Stomach smooth muscle (tissue), 2 donors: ENCODE data around the gene ACTR1B.
"Not testable (repeated sequence)": the region's sequence is repeated elsewhere in the genome, so short reads cannot be mapped to it uniquely, and the experiment has no call there.

Experiments
- H3K27ac ChIP-seq: one replicate; pipeline ENCODE4 v1.7.0; 2013; ENCODE audit warnings: mild to moderate bottlenecking, low read length, inconsistent platforms
- H3K27me3 ChIP-seq, 2 donors: one replicate each; pipeline ENCODE4 v1.7.0; 2013; ENCODE audit warnings: low read length in 2 of 2; ENCODE audit not compliant: insufficient read depth in 2 of 2, control insufficient read depth in 1 of 2
- H3K36me3 ChIP-seq, 2 donors: one replicate each; pipeline ENCODE4 v1.7.0; 2013; ENCODE audit warnings: low read length in 2 of 2; ENCODE audit not compliant: control insufficient read depth in 2 of 2, insufficient read depth in 2 of 2
- H3K4me1 ChIP-seq: one replicate; pipeline ENCODE4 v1.7.0; 2013; ENCODE audit warnings: low read length; ENCODE audit not compliant: control insufficient read depth, insufficient read depth
- H3K4me3 ChIP-seq, 2 donors: one replicate each; pipeline ENCODE4 v1.7.0; 2013; ENCODE audit warnings: low read length in 2 of 2
- H3K9ac ChIP-seq, 2 donors: one replicate each; pipeline ENCODE4 v1.7.0; 2013; ENCODE audit warnings: low read length in 2 of 2, mild to moderate bottlenecking in 1 of 2
- H3K9me3 ChIP-seq, 2 donors: one replicate each; pipeline ENCODE4 v1.7.0; 2013; ENCODE audit warnings: low read length in 2 of 2; ENCODE audit not compliant: control insufficient read depth in 2 of 2
- donor health status: healthy.
- donor health status: Pancreatic carcinoma.

The ACTR1B gene

DNA sequence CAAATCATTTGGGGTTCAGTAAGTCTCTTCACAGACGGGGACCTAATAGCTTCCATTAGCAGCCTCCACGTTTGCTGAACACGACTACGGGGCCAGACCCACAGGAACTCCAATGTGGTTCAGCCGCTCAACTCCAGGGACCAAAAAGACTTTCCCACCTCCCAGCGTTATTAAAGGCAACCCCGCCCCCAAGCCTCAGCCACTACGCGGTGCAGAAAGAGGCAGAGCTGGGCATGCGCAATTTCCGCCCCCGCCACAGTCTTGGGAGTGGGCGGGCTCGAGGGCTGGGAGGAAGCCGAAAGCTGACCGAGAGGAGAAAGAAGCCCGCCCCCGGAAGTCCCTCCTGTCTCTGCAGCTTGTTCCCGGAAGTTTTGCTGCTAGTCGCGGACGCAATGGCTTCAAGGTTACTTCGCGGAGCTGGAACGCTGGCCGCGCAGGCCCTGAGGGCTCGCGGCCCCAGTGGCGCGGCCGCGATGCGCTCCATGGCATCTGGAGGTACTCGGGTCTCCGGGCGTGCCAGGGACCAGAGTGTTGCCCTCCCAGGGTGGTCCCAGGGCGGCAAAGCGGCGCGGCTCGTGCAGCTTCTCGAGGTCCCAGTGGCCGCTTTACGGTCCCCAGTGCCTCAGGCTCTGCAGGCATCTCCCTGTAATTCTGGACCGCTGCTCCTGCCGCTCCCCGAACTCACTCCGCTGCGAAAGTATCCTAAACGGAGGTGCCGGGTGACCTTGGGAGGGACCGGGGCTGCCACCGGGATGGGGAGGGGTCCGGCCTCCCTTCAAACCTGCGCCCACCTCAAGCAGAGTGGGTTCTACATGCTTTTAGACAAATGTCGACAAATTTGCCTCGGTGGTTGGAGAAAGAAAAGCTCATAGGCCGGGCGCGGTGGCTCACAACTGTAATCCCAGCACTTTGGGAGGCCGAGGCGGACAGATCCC, 17.9 kb downstream of the ACTR1B start, which contains the start of gene COX5B:
COX5B (plus strand) TSS at position 368 of the 935 bp plus-strand sequence; CDS start at position 393, 25 bp downstream.
- peak within 1 kb of the TSS; percentile 89 to 96 for H3K9ac ChIP-seq
- no peaks in the 10 kb centered on the region for H3K27me3 ChIP-seq
- peaks cover 15% of the 10 kb centered on the region for H3K4me1 ChIP-seq
- H3K36me3 ChIP-seq: peaks cover 25 to 26% of the 10 kb centered on the region in 2 donors
- H3K4me3 ChIP-seq: peak within 1 kb of the TSS; percentile 95 to 97
- peak within 1 kb of the TSS; percentile 96 for H3K27ac ChIP-seq
- H3K9me3 ChIP-seq: no peaks in the 10 kb centered on the region

DNA sequence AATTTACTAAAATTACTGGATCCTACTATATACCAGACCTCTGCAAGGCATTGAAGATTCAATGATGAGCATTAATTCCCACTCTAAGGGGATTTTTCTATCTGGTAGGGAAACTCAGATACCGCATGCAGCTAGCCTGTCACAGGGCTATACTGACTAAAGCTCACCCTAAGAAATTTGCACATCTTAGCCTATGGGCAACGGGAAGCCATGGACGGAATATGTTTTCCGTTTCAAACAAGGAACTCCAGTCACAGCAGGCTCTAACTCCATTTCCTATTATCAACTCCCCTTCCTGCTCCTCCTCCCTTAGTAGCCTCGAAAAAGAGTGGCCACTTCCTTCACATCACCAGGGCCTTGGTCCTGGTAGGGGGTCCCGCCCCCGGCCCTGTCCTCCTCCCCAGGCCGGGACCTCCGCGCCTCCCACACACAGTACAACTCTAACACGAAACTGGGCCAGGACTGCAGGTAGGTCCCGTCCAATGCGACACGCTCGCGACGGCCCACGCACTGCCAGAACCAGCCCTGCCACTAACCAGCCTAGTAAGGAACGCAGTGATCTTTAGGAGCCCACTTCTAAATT, 18.6 kb downstream of the ACTR1B start:
- peak overlapping the region; percentile 96 for H3K27ac ChIP-seq
- H3K27me3 ChIP-seq: no peaks in the 10 kb centered on the region
- peaks cover 22 to 26% of the 10 kb centered on the region in 2 donors for H3K36me3 ChIP-seq
- H3K9ac ChIP-seq: peak overlapping the region; percentile 86 to 89
- peaks cover 15% of the 10 kb centered on the region for H3K4me1 ChIP-seq
- H3K4me3 ChIP-seq: peak overlapping the region; percentile 95 to 97
- H3K9me3 ChIP-seq: no peaks in the 10 kb centered on the region

DNA sequence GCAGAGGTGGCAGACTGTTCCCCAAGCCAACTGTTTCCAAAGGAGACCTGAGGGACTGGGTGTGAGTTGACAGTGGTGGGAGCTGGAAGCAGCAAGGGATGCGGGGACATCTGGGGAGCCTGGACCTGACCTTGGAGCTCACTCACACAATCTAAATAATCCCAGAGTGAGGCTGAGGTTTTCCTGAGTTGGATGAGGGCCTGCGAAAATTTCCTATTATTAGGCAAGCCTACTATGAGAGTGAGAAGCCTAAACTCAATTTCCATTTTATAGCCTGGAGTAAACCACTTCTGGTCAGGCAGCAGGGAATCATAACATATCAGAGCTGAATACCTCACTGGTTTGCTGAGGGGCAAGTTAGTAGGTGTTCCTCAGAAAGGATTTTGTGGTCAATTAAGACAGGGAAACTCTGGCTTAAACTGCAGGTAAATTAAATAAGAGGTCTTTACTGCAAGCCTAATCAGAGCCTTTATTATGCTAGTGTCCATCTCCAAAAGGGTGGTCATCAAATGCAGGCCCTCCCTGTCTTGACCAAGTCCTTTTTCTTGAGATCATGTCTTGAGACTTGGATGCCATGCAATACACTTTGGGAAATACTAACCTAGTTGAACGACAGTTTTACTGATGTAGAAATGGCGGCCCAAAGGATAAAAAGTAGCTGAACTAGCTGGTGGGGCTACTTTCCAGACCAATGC, 19.7 kb downstream of the ACTR1B start:
- Histone ChIP-seq H3K4me3 (no peak overlapping the region), H3K27me3 (no peaks in the 10 kb centered on the region), H3K4me1 (peaks cover 15% of the 10 kb centered on the region), H3K27ac (no peak overlapping the region), H3K9ac (no peak overlapping the region), H3K36me3 (peaks cover 19 to 21% of the 10 kb centered on the region in 2 donors), H3K9me3 (no peaks in the 10 kb centered on the region)

DNA sequence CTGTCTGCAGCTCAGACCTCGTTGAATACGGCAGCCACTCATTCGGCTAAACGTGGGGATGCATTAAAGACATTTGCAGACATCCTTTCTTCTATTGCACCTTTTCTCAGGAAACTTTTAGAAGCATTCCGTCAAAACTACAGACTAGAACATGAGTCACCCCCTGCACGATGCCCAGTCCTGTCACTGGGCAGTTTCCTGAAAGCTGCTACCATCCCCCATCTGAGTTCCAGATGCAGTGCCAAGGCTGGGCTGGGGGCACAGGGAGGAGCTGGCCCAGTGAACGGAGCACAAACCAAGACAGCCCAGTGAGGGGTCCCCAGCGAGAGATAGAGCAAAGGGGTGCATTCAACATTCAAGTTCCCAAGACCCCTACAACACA, 37.8 kb downstream of the ACTR1B start:
- not testable (repeated sequence) for H3K9ac ChIP-seq, H3K27ac ChIP-seq, H3K4me1 ChIP-seq, H3K36me3 ChIP-seq, H3K9me3 ChIP-seq, H3K27me3 ChIP-seq, H3K4me3 ChIP-seq

DNA sequence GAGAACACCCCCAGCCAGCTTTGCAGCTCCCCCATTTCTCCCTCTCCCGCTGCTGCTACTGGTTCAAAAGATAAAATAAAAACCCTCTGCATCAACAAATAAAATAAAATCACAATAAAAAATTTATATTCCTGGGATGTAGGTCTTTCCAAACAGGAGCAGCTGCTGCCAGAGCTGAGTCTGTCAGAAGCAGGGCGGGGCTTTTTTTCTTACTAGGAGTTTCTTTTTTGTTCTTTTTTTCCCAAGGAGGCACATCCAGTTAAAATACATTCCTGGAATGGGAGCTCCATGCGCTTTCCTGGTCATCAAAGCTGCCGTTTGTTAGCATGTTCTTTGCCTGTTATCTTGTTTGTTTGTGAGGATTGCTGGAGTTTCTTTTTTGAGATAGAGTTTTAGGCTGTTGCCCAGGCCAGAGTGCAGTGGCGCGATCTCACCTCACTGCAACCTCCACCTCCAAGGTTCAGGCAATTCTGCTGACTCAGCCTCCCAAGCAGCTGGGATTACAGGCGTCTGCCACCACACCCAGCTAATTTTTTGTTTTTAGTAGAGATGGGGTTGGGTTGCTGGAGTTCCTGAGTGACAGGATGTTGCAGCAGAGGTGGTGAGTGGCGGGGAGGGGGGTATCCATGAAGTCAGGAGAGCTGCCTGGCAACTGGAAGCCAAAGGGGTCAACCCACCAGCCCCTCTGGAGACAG, 38.3 kb downstream of the ACTR1B start:
- not testable (repeated sequence) for H3K4me3 ChIP-seq, H3K36me3 ChIP-seq, H3K4me1 ChIP-seq, H3K9ac ChIP-seq, H3K9me3 ChIP-seq, H3K27ac ChIP-seq, H3K27me3 ChIP-seq

DNA sequence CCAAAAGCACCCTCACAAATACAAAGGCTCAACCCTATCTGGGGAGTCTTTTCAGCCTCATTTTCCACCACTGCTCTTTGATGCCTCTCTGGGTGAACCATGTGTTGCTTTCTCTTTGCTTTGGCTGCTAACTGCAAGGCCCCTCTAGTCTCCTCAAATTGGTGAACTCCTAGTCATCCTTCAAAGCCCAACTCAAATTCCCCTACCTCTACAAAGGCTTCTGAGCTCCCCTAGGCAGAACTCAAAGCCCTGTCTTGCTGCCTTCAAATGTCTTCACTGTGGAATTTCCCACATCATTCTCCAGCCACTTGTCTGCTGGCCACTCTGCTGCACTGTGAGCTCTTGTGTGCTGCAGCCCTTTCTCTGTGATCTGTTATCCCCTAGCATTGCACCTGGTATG, 40.9 kb downstream of the ACTR1B start:
- not testable (repeated sequence) for H3K4me3 ChIP-seq, H3K27ac ChIP-seq, H3K4me1 ChIP-seq, H3K9me3 ChIP-seq, H3K27me3 ChIP-seq, H3K36me3 ChIP-seq, H3K9ac ChIP-seq

DNA sequence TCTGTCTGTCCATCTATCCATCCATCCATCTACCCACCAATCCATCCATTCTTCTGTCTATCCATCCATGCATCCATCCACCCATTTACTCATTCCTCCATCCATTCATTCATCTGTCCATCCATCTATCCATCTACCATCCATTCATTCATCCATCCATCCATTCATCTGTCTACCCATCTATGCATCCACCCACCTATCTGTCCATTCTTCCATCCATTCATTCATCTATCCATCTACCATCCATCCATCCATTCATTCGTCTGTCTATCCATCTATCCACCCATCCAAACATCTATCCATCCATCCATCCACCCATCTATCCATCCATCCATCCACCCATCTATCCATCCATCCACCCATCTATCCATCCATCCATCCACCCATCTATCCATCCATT, 43.4 kb downstream of the ACTR1B start:
- not testable (repeated sequence) for H3K9ac ChIP-seq, H3K27ac ChIP-seq, H3K4me3 ChIP-seq, H3K36me3 ChIP-seq, H3K9me3 ChIP-seq, H3K27me3 ChIP-seq, H3K4me1 ChIP-seq

DNA sequence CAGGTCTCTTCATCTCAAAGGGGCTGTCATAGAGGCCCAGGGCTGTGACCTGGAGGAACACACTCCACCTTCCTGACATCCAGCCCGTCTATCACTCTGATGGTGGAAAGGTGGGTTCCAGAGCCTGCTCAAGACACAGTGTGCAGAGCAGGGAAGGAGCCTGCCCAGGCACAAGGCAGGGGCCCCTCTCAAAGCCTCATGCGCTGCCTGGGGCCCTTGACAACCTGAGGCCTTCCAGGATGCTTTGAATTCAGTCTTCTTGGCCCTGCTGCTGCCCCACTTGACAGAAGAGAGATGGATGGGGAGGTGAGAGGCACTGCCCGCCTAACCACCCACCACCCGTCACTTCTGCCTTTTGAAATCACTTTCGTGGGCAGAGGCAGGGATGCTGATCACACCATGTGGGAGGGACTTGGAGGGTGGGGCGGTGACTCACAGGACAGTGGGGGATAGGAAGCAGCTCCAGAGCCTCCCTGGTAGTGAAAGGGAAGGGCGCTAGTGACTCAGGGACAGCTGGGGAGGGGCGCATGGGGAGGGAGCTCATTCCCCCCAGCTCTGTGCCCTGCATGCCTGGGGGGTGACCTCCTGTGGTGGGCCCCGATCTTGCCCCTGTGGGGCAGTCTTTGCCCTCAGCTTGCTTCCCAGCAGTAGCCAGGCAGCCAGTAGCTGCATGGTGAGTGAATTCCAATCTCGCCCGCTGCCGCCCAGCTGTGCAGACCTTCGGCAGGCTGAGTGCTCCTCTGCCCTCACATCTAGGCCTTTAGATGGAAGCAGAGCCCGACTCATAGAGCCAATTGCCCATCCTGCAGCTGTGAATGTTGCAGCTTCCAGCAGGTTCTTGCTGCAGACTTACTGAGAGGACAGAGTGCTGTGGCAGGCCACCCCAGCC, 44.7 kb downstream of the ACTR1B start:
- not testable (repeated sequence) for H3K9me3 ChIP-seq, H3K4me3 ChIP-seq, H3K27me3 ChIP-seq, H3K36me3 ChIP-seq, H3K27ac ChIP-seq, H3K4me1 ChIP-seq, H3K9ac ChIP-seq

DNA sequence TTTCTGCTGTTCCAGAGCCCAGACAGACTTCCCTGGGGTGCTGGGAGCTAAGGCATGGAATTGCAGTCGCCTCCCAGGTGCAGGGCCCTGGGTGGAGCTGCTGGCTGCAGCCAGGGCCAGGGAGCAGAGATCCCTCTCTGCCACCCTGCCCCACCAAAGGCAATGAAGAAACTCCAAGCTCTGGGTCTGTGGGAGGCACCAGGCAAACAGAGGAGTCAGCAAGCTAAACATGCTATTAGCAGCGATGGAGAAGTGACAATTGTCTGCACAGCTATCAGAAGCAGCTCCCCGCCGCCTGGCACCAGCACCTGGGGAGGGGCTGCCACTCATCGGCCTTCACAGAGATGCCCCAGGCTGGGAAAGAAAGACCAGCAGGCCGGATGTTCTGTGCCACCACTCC, 45.9 kb downstream of the ACTR1B start:
- Histone ChIP-seq H3K27ac (no peak overlapping the region), H3K4me3 (no peak overlapping the region), H3K9ac (no peak overlapping the region), H3K36me3 (no peaks in the 10 kb centered on the region), H3K9me3 (no peaks in the 10 kb centered on the region), H3K27me3 (no peaks in the 10 kb centered on the region), H3K4me1 (no peaks in the 10 kb centered on the region)

DNA sequence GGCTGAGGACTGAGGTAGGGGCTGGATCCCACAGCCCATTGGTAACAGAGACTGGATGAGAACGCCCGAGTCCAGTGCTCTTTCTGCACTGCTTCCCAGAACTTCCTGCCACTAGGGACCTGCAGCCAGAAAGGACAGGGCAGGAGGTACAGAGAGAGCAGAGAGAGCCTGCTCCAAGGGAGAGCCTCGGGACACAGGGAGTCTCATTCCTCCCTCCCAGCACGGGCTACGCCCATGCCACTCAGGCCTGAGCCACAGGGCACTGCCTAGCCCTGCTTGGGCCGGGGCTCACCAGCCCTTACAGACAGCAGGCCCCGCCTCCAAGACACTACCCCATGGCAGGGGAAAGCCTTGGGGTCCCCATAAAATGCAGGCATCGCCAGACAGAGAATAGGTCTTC, 48.1 kb downstream of the ACTR1B start:
- H3K27ac ChIP-seq, H3K9me3 ChIP-seq, H3K27me3 ChIP-seq, H3K36me3 ChIP-seq, H3K9ac ChIP-seq, H3K4me1 ChIP-seq, H3K4me3 ChIP-seq: not testable (repeated sequence)
